SK-N-SH treated with all-trans-retinoic acid at 6 μM for 48 hours (cell line): ENCODE measurements around the gene OS9.

Source experiments
- ATAC-seq: fragments of 200-7000 bp; cut with Tn5 transposase; 3 replicates; pipeline ENCODE4 v1.9.1; 2020; ENCODE audit warnings: mild to moderate bottlenecking, moderate library complexity
- ARNTL ChIP-seq: fragments of 450-650 bp; formaldehyde crosslinking; IDR thresholded peaks from 2 replicates; pipeline ENCODE4 v1.5.0; 2020; ENCODE audit warnings: low read depth, mild to moderate bottlenecking, moderate library complexity, borderline replicate concordance
- BACH2 ChIP-seq: fragments of 250-450 bp; sonication (Bioruptor Pico); IDR thresholded peaks from 2 replicates; pipeline ENCODE4 v1.9.0; 2021; ENCODE audit warnings: mild to moderate bottlenecking, borderline replicate concordance
- CREB5 ChIP-seq: fragments of 250-450 bp; sonication (Bioruptor Pico); IDR thresholded peaks from 2 replicates; pipeline ENCODE4 v1.5.1; 2020; ENCODE audit warnings: low read depth, mild to moderate bottlenecking, moderate library complexity
- CSDC2 ChIP-seq: fragments of 250-450 bp; sonication (Bioruptor Pico); IDR thresholded peaks from 2 replicates; pipeline ENCODE4 v1.5.0; 2020; ENCODE audit warnings: mild to moderate bottlenecking, moderate library complexity
- CSRNP3 ChIP-seq: fragments of 250-450 bp; sonication (Bioruptor Pico); IDR thresholded peaks from 2 replicates; pipeline ENCODE4 v1.5.1; 2021; ENCODE audit warnings: mild to moderate bottlenecking, moderate library complexity
- ESRRG ChIP-seq: fragments of 250-450 bp; sonication (Bioruptor Pico); IDR thresholded peaks from 2 replicates; pipeline ENCODE4 v1.6.1; 2021; ENCODE audit warnings: mild to moderate bottlenecking
- GLIS3 ChIP-seq: fragments of 250-450 bp; sonication (Bioruptor Pico); IDR thresholded peaks from 2 replicates; pipeline ENCODE4 v1.5.0; 2020; ENCODE audit warnings: mild to moderate bottlenecking, moderate library complexity
- ISL1 ChIP-seq: fragments of 250-450 bp; sonication (Bioruptor Pico); IDR thresholded peaks from 2 replicates; pipeline ENCODE4 v2.1.2; 2022; ENCODE audit warnings: mild to moderate bottlenecking, moderate library complexity
- OSR1 ChIP-seq: fragments of 250-450 bp; sonication (Bioruptor Pico); IDR thresholded peaks from 2 replicates; pipeline ENCODE4 v1.8.0; 2022; ENCODE audit warnings: moderate library complexity, mild to moderate bottlenecking, inconsistent platforms
- PATZ1 ChIP-seq: fragments of 250-450 bp; sonication (Bioruptor Pico); IDR thresholded peaks from 2 replicates; pipeline ENCODE4 v1.8.0; 2020; ENCODE audit warnings: mild to moderate bottlenecking, moderate library complexity, borderline replicate concordance
- POU6F1 ChIP-seq: fragments of 250-450 bp; sonication (Bioruptor Pico); IDR thresholded peaks from 2 replicates; pipeline ENCODE4 v1.8.0; 2021; ENCODE audit warnings: low read depth, mild to moderate bottlenecking, moderate library complexity, borderline replicate concordance
- PPARA ChIP-seq: fragments of 250-450 bp; sonication (Bioruptor Pico); IDR thresholded peaks from 2 replicates; pipeline ENCODE4 v1.5.0; 2020; ENCODE audit warnings: mild to moderate bottlenecking, borderline replicate concordance
- RARB ChIP-seq: fragments of 250-450 bp; sonication (Bioruptor Pico); IDR thresholded peaks from 2 replicates; pipeline ENCODE4 v1.8.0; 2021; ENCODE audit warnings: mild to moderate bottlenecking, moderate library complexity
- SNAI2 ChIP-seq: fragments of 250-450 bp; sonication (Bioruptor Pico); IDR thresholded peaks from 2 replicates; pipeline ENCODE4 v1.5.0; 2020; ENCODE audit warnings: mild to moderate bottlenecking, moderate library complexity
- TOX ChIP-seq: fragments of 250-450 bp; sonication (Bioruptor Pico); IDR thresholded peaks from 2 replicates; pipeline ENCODE4 v1.8.0; 2021; ENCODE audit warnings: mild to moderate bottlenecking, moderate library complexity, borderline replicate concordance
- TSHZ2 ChIP-seq: fragments of 250-450 bp; sonication (Bioruptor Pico); IDR thresholded peaks from 2 replicates; pipeline ENCODE4 v1.5.0; 2020; ENCODE audit warnings: mild to moderate bottlenecking, moderate library complexity
- ZC3H10 ChIP-seq: fragments of 250-450 bp; sonication (Bioruptor Pico); IDR thresholded peaks from 2 replicates; pipeline ENCODE4 v1.5.1; 2021; ENCODE audit warnings: mild to moderate bottlenecking, moderate library complexity
- ZNF565 ChIP-seq: fragments of 450-650 bp; formaldehyde crosslinking; conservative IDR thresholded peaks from 2 replicates; pipeline ENCODE4 v1.5.0; 2020; ENCODE audit warnings: low read depth, mild to moderate bottlenecking, moderate library complexity
- ZNF70 ChIP-seq: fragments of 450-650 bp; formaldehyde crosslinking; IDR thresholded peaks from 2 replicates; pipeline ENCODE4 v1.5.0; 2020; ENCODE audit warnings: mild to moderate bottlenecking, moderate library complexity
- ZNF8 ChIP-seq: fragments of 450-650 bp; formaldehyde crosslinking; IDR thresholded peaks from 2 replicates; pipeline ENCODE4 v1.5.0; 2020; ENCODE audit warnings: mild to moderate bottlenecking, moderate library complexity

The OS9 gene

GRCh38 chr12:57715786-57716185 is 21.9 kb downstream of the OS9 start:
- TF ChIP-seq POU6F1 = no peak

GRCh38 chr12:57716305-57716704 is 22.4 kb downstream of the OS9 start:
- TF ChIP-seq PATZ1 (CRISPR knock-in tag) (no peak), RARB (CRISPR knock-in tag) (no peak), ISL1 (CRISPR knock-in tag) (no peak), SNAI2 (CRISPR knock-in tag) (no peak), ZC3H10 (no peak), POU6F1 (no peak), ZNF70 (CRISPR knock-in tag) (no peak), CSRNP3 (no peak), ZNF565 (CRISPR knock-in tag) (no peak)
- ATAC-seq = no peak

More at GRCh38 chr12:57715786-57716185, 21.9 kb downstream of the OS9 start:
- no peak for ATAC-seq

GRCh38 chr12:57717131-57717530 is 23.2 kb downstream of the OS9 start:
- TF ChIP-seq GLIS3 = no peak
- TF ChIP-seq RARB (CRISPR knock-in tag) = no peak
- no peak for TF ChIP-seq ESRRG (CRISPR knock-in tag)
- no peak for TF ChIP-seq ZNF565 (CRISPR knock-in tag)
- no peak for TF ChIP-seq CREB5 (CRISPR knock-in tag)
- TF ChIP-seq BACH2 = no peak
- no peak for TF ChIP-seq TOX
- TF ChIP-seq ZNF70 (CRISPR knock-in tag) = no peak
- no peak for TF ChIP-seq ARNTL (CRISPR knock-in tag)
- no peak for TF ChIP-seq PPARA
- no peak for TF ChIP-seq POU6F1
- TF ChIP-seq ZC3H10 = no peak
- no peak for TF ChIP-seq CSDC2 (CRISPR knock-in tag)
- TF ChIP-seq ZNF8 = no peak
- TF ChIP-seq SNAI2 (CRISPR knock-in tag) = no peak
- no peak for TF ChIP-seq OSR1 (CRISPR knock-in tag)
- no peak for TF ChIP-seq ISL1 (CRISPR knock-in tag)
- no peak for TF ChIP-seq CSRNP3
- no peak for TF ChIP-seq TSHZ2 (CRISPR knock-in tag)
- ATAC-seq = no peak
